Left renal cortex interstitium (tissue), 4 donors: ENCODE results near the gene RPS6KL1. TPM values are rescaled to one million over a fixed set of nuclear protein-coding genes. Genes with fewer than 3 reads are reported as not detected.

ENCODE experiments used
- DNase-seq, 4 donors: peaks; one replicate each; pipeline ENCODE4 v3.0.0-alpha.2; 2013; ENCODE audit warnings: low read depth in 4 of 4, low spot score in 2 of 4, missing footprints in 1 of 4
- polyA plus RNA-seq, 4 donors: library from polyadenylated mRNA; unstranded; fragments of 120-200 nt; gene quantifications; one replicate each; pipeline ENCODE4 v1.2.1, GENCODE V29; 2013; ENCODE audit not compliant: insufficient read length in 4 of 4

The RPS6KL1 gene
- polyA plus RNA-seq, 4 donors: 1.0 to 2.1 (median 1.7) TPM

- no peak for DNase-seq
Measured at GRCh38 chr14:74893614-74894091, 29.4 kb downstream of the RPS6KL1 start.

GRCh38 chr14:74892745-74893144 is 30.3 kb downstream of the RPS6KL1 start:
- DNase-seq: no peak

DNA sequence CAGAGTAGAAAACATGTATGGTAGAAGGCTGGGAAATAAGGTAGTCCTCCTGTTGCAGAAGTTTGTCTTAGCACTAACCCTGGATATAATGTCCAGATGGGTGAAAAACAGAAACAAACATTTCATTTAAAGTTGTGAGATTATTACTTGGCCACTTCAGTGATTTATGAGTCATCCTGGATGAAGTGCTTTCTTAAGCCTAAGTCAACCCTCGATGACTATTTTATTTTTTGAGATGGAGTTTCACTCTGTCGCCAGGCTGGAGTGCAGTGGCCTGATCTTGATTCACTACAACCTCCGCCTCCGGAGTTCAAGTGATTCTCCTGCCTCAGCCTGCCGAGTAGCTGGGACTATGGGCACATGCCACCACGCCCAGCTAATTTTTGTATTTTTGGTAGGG is 31.2 kb downstream of the RPS6KL1 start:
- DNase-seq: no peak

- DNase-seq: no peak
Measured at GRCh38 chr14:74890262-74890661, 32.8 kb downstream of the RPS6KL1 start.

DNA sequence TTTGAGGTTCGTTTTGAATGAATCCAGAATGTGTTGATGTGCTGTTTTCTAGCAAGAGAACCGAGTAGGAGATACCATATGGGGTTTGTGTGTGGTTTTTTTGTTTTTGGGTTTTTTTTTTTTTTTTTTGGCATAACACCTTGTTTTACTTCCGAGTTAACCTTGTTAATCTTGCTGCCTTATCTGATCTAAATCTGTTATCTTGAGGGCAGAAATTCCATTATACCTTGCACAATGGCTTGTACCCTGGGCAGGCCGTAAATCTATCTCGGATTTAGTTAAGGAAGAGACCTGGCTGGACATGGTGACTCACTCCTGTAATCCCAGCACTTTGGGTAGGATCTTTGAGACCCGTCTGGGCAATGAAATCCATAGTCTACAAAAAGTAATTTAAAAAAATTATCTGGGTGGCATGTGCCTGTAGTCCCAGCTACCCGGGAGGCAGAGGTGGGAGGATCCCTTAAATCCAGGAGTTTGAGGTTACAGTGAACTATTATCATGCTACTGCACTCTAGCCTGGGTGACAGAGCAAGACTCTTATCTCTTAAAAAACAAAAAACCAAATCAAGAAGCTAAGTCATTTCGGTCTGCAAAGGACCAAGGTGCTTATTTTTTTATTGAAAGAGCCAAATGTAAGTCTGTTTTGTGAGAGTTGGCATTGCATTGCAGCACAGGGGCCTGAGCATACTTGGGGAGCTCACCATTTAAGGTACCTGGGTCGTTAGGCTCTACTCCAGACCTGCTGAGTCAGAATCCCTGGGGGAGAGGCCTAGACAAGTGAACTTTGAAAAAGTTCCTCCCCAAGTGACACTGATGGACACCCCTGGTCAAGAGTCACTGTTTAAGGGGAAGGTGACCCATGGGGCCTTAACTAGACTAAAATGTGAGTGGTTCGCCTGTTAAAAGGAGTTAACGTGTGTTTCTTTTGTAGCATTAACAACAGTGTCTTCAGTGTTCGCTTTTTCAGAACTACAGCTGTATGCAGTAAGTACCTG is 34.6 kb downstream of the RPS6KL1 start:
- no peak for DNase-seq

DNA sequence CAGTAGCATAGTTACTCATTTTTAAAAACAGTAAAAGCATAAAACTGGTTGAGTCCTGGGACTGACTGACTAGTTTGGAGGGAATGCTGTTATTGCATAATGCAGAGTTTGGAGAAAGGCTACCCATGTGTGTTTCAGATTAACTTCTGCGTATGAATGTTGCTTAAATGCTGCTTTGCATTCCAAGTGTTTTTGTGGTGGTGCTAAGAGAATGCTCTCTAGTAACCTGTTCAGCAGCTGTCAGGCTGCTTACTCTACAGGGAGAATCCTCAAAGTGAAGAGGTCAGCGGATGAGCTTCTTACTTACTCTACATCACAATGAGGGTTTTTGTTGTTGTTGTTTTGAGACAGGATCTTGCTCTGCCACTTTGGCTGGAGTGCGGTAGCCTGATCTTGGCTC is 37.1 kb downstream of the RPS6KL1 start:
- no peak for DNase-seq

GRCh38 chr14:74882103-74882920 is 40.7 kb downstream of the RPS6KL1 start:
- peak in 2 of 4 donors; percentile 20 to 34 for DNase-seq

- DNase-seq: peak in 3 of 4 donors; percentile 67 to 82 (median 69)
Measured at GRCh38 chr14:74881431-74882102, 41.5 kb downstream of the RPS6KL1 start, which contains the start of gene DLST. TSS of gene DLST (plus strand) at chr14:74881916. CDS start at chr14:74881954, 38 bp downstream.

- no peak for DNase-seq
Measured at GRCh38 chr14:74879427-74880182, 43.5 kb downstream of the RPS6KL1 start.

GRCh38 chr14:74875941-74876913 is 46.8 kb downstream of the RPS6KL1 start, which contains the start of gene PROX2:
TSS of gene PROX2 (minus strand) at chr14:74876145. CDS start at chr14:74863834, 12,311 bp downstream.
- no peak for DNase-seq

DNA sequence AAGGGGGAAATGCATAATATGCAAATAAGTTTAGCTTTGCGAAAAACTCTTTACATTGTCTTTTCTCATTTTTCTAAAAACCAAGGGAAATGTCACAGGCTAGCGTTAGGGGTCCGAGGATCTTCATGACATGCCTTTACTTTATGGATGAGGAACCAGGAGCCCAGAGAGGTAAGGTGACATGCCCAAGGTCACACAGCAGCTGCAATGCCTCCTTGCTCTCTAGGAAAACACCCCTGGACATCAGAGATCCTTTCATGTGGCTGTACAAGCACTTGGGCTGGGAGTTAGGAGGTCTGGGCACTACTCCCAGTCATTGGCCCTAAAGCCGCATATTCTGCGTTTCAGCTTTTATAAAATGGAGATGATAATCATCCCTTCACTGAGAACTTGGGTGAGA is 47.9 kb downstream of the RPS6KL1 start:
- DNase-seq: no peak

DNA sequence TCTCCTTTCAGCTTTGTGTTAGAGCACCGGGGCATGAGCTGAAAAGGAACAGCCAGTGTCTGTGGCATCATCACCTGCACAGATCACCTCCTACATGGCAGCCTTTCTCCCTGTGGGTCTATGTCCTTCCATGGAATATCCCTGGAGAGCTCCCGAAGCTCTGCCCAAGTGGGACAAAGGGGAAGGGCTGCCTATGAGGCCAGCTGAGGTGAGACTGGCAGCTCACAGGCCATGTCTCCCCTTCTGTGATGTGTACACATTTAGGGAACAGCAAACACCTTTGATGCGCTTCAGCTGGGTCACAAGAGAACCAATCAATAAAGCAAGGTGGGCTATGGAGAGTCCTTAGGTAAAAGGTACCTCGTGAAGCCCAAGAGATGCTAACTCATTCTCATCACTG is 51.2 kb downstream of the RPS6KL1 start:
- no peak for DNase-seq

DNA sequence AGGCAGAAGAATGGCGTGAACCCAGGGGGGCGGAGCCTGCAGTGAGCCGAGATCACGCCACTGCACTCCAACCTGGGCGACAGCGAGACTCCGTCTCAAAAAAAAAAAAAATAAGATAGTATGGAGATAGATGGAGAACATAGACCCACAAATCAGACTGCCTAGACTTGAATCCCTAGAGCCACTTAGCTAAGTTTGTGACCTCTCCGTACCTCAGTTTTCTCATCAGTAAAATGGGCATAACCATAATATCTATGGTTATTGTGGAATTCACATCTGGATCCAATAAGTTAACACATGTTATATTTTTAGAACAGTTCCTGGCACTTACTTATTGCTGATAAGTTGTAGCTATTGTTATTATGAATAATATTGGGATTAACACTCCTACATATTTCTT is 54.3 kb downstream of the RPS6KL1 start:
- DNase-seq: no peak

DNA sequence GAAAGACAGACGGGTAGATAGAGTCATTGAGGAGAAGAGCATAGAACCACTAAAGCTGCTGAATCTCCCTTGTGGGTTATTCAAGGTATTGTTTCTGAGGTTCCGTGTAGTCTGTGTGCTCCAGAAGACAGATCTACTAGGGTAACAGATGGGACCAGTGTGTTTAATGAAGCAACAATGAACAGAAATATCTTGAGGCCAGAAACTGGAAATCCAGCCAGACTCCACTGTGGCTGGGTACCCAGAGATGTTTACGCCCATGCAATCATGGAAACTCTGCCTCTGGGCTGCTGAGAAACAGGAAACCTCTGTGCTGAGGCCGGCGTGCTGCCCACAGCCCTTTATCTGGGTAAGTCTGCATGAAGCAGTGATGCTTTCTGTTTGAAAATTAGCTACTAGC is 55.4 kb downstream of the RPS6KL1 start:
- DNase-seq: no peak

DNA sequence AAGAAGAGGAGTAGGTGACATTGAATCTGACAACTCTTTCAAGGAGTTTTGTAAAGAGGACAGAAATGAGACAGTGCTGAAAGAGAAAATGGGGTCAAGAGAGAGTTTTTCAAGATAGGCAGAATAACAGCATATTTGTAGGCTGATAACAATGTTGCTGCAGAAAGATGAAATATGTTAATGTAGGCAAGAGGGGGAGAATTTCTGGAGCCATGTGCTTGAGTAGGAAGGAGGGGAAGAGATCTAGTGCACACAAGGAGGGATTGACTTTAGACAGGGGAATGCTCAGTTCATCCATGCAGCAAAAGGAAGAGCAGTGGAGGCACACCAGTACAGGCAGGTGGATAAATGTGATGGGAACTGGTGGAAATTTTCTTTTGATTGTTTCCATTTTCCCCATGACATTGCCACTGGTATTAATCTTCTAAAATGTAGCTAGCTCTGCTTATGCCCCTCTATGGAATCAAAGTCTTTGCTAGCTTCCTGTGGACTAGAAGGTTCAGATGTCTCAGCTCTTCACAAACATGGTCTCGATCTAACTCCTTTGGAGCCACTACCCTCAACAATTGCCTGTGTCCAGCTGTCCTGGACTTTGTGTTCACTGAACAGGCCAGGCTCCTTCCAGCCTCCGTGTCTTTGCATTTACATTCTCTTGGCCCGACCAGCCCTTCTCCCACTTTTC is 56.2 kb downstream of the RPS6KL1 start:
- no peak for DNase-seq

DNA sequence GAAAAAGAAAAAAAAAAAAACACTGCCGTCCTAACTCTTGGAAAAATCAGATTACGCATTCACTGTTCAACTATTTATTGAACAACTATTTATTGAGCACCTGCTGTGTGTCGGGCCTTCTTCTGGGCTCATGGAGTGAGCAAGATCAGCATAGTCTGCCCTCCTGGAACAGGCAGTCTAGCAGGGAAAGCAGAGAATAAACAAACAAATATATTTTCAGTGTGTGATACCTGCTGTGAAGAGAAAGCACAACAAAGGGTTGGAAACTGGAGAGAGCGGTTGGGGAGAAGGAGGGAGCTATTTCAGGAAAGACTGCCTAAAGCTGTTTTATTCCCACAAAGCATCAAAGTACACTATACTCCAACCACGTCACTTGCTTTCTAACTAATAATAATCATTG is 57.9 kb downstream of the RPS6KL1 start:
- no peak for DNase-seq

DNA sequence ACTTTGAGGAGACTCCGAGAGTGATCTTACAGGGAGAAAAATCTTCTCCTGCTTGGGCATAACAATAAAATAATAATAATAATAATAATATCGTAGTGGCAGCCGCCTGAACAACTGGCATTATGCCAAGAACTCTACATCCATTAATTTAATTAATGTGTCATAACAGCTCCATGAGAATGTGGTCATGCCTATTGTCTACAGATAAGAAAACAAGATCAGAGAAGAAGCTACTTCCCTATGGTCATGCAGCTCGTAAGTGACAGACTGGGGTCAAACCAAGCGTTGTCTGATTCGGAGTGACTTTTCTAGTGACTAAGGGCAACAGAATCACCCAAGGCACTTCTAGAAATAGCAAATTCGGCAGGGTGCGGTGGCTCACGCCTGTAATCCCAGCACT is 58.9 kb downstream of the RPS6KL1 start:
- no peak for DNase-seq

- no peak for DNase-seq
Measured at GRCh38 chr14:74863274-74863673, 59.8 kb downstream of the RPS6KL1 start.
